ENCODE data around the gene IGSF22.

The IGSF22 gene

DNA sequence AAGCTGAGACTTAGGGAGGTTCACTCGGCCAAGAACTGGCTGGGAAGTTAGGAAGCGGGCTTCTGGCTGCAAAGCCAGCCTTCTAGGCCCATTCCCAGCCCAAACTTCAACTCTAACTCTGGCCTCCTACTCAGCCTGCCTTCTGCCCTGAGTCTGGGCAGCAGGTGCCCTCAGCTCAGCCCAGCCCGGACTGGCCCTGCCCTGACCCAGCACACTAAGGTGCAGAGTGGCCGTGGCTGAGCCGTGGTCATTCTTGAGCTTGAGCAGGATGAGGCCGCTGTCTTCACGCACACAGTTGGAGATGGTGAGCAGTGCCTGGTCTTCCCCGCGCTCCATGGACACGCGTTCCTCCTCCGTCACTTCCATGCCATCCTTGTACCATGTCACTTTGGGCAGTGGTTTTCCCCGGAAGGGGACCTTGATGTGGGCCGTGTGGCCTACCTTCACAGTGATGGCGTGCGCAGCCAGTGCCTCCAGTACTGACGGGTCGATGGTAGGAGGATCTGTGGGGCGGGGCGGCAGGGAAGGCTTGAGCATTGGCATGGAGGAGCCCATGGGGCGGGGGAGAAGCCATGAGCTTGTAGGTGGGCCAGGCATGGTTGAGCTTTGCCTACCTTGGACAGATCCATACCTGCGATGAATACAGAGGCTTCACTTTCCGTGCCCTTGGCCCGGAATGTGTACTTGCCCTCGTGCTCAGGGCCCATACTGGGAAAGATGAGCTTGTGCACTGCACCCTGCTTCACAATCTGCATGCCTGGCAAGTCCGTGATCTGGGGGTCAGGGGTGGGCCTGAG, 12.1 kb downstream of the IGSF22 start:
- no peak for DNase-seq (ENCODE audit: low read depth)

DNA sequence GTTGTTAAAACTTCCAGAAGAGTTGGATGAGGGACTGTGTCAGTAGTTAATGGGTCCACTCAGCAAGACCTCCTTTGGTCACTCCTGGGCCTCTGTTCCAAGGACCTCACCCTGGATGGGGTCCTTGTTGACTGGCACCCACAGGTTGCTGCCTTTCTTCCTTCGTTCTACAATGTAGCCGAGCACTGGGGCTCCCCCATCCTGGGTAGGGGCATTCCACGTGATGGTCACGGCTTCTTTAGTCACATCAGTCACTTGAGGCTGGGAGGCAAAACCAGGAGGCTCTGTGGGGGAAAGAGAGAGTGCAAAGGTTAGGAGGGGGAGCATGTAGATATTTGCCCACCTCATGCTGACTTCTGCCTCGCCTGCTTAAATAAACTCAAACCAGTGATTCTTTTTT, 15.4 kb downstream of the IGSF22 start:
- no peak for DNase-seq (ENCODE audit: low read depth)

DNA sequence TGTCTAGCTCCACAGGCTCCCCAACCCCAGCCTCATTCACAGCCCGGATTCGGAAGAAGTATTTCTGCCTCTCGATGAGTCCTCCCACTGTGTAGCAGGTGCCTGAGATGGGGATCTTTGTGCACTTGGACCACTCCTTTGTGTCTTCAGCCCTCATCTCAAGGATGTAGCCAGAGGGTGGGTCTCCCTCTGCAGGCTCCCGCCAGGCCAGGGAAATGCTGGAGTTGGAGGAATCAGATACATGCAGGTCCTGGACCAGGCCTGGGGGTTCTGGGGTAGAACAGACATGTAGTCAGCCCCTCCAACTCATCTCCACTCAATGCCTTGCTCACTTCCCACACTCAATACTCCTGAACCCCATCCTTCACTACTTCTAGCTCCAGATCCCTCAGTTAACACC, 16.6 kb downstream of the IGSF22 start:
- no peak for DNase-seq (ENCODE audit: low read depth)

DNA sequence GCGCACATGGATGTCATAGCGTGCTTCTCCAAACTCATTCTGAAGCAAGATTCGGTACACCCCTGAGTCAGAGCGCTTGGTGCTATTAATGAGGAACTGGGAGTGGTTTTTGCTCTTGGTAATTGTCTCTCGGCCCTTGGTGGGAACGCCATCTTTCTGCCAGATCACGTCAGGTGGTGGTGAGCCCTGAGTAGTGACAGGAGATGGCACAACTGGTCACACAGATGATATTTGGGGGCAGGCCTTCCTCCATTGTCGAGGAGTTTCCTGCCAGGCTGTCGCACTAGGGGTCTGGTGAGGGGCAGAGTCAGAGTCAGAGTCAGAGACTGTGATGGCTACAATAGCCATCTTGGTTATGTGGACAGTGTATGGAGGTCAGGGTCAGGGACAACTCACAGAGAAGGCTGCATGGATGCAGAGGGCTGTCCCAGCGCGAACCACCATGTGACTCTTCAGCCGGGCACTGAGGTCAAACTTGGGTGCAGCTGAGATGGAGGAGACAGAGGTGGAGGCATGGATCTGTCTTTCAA, 18.1 kb downstream of the IGSF22 start:
- no peak for DNase-seq (ENCODE audit: low read depth)

DNA sequence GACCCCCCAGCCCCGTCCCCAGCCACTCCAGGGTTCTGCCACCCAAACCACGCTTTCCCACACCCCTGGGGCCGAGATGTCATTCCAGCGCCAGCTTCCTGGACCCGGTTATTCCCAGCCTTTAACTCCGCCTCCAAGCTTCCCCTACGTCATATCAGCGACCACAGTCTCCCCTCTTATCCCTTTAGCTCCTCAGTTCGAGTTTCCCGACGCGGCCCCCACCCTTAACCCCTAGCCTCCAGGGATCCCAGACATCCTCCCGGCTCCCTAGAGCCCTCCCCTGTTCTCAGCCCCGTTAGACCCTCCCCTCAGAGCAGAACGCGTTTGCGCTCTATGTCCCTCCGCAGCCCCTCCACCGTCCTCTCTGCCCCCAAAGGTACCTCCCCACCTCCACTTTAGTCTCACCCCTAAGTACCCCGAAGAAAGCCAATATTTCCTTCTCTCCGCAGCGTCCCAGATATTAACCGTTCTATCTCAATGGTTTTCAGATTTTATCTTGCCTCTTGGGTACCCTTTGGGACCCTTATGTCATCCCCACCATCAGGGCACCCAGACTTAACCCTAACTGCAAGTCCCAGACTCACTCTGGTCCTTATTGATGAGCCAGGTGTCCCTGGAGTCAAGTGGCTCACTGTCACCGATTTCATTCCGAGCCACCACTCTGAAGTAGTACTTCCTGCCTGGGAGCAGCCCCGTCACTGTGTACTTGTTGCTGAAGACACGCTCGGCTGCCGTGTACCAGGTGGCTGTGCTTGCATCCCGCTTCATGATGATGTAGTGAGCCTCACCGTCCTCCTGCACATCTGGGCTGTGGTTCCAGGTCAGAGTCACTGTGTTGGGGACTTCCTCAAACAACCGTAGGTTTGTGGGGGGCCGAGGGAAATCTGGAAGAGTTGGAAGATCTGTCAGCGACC, 19.4 kb downstream of the IGSF22 start:
- DNase-seq (ENCODE audit: low read depth) = no peak

DNA sequence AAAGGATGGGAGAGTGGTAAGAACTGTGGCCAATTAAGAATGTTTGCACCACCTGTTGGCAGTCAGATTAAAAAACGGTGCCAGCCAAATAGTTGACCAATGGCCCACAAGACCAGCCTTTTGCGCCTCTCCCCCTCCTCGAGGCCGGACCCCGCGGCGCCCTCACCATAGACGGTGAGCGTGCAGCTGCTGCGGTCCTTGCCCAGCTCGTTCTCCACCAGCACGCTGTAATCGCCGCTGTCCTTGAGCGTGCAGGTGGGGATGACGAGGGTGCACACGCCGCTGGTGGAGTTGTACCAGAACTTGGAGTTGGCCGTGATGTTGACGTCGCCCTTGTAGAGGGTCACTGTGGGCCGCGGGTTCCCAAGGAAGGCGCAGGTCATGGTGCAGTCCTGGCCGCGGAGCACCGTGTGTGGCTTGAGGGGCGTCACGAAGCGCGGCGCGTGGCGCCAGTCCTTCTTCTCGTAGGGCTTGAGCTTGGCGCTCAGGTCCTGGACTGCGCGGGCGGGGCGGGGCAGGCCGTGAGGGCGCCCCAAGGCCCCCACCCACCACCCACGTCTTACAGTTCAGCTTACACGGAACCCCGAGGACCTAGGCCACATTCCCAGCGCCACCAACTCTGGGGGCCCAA, 20.2 kb downstream of the IGSF22 start:
- no peak for DNase-seq (ENCODE audit: low read depth)

DNA sequence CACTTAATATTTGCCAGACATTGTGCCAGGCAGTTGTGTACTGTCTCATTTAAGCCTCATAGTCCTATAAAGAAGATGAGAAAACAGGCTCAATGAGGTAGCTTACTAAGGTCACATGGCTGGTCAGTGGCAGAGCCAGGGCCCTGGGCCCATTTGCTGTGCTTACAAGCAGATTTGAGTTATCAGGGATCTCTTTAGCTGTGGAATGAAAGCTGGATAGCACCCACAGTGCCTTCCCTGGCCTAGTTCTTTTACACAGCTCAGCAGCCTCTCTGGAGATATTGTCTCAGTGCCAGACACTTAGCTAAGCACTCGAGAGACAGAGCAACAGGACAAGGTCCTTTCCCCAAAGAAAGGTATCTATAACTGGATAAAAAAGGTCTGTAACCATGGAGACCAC, 21.3 kb downstream of the IGSF22 start:
- no peak for DNase-seq (ENCODE audit: low read depth)

DNA sequence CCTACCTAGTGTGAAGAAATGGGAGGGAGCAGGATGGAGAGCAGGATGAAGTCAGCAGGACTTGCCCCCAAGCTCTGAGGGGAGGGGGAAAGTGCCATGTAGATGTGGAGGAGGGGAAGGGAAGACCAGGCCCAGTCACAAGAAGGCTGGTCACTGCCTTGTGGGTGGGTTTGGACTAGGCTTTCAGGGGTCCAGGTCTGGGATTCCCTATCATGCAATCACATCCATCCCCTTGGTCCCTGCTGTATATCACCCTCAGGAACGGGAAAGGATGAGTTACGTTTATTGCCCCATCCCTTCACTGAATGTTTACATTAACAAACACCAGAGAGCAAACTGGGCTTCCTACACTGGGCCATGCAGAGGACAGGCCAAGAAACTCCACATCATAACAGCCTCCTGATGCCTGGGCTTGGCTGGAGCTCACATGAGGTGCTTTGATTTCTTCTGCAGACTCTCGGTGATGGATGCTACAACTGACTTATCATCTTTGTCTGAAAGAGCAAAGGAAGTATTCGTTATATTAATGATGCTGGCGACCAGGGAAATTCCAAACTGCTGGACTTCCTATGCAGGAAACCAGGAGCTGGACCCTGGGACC, 21.8 kb downstream of the IGSF22 start:
- DNase-seq (ENCODE audit: low read depth) = no peak

DNA sequence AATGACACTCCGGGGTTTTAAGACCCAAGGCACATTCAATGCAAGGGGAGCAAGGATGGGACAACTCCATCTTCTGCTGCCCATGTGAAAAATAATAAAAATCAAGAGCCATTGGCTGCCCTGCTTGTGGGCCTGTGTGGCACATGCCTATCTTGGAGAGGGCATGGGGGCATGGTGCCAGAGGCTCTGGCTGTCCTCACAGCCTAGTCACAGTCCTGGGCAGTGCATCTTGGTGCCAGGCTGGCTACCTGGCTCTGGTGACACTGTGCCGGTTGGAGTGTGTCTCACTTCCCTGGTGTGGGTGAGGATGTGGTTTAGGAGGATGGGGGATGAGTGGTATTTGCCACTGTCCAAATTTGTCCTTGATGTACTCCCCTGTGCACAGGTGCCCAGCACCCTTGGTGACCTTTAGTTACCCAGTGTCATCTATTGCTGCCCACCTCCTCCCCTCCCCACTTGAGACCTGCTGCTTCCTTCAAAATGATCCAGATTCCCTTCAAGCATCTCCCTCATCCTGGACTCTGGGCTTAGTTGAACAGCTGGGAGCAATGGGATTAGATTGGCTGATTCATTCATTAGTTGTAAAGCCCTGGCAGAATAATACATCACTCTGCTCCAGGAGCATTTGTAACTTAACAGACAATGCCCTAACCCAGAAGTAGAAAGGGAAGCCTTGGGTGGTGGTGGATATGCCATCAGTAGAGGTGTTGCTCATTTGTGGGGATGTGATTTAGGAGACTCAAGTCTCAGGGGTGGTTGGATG, 22.8 kb downstream of the IGSF22 start:
- DNase-seq (ENCODE audit: low read depth) = no peak

DNA sequence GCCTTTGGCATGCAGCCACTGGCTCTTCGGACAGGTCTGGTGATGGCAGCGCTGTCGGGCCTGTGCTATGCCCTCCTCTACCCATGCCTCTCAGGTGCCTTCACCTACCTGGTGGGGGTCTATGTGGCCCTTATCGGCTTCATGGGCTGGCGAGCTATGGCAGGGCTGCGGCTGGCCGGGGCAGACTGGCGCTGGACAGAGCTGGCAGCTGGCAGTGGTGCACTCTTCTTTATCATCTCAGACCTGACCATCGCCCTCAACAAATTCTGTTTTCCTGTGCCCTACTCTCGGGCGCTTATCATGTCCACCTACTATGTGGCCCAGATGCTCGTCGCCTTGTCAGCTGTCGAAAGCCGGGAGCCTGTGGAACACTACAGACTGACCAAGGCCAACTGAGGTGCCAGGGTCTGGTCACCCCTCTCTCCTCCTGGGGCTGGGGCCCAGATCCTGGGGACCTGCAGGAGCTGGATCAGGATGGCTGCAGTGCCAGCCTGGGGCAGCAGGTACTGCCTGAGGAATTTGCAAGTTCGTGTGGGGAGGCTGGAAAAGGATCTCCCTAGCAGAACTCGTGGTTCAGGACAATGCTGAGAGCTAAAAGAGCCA, 24.3 kb downstream of the IGSF22 start:
- no peak for DNase-seq (ENCODE audit: low read depth)

DNA sequence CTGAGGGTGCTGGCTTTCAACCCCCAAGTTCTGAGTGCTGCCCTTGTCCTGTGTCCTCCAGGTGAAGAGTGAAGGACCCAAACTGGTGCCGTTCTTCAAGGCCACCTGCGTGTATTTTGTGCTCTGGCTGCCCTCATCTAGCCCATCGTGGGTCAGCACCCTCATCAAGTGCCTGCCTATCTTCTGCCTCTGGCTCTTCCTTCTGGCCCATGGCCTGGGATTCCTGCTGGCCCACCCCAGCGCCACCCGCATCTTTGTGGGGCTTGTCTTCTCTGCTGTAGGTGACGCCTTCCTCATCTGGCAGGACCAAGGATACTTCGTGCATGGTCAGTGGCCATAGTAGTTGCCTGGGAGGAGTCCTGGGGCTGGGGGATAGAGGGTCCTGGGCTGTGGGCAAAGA, 25.1 kb downstream of the IGSF22 start:
- DNase-seq (ENCODE audit: low read depth) = no peak

DNA sequence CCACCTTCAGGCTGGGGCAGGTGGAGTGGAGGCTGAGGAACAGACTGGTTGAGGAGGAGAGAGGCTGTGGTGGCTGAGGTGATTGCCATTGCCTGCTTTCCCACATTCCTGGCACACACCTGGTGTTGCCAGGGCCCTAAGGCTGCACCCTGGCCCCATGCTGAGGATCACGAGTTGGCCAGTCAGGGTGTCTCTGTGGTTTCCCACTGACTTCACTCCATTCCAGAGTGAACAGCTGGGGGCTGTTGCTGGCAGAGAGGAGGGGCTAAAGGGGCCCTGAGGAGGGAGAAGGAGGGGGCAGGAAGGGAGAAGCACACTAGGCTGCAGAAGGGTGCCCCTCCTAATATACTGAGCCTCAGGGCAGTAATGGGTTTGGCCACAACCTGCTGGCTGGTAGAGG, 25.6 kb downstream of the IGSF22 start:
- no peak for DNase-seq (ENCODE audit: low read depth)

DNA sequence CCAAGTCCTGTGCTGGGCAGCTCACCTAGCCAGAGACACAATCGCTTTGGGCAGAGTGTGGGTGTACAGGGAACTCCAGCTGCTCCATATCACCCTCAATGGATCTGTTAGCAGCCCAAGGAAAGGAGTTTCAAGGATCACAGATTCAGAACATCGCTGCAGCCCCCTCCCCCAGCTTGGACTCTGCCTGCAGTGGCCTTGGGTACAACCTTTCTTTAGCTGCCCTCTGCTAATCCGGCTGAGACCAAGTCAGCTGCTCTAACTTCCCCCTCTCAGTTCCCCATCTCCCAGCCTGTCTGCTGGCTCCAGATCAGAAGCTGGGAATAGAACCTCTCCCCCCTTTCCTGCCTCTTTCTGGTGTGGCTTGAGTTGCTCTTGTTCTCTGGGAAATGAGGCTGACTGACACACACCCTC, 26.1 kb downstream of the IGSF22 start:
- DNase-seq (ENCODE audit: low read depth) = no peak

DNA sequence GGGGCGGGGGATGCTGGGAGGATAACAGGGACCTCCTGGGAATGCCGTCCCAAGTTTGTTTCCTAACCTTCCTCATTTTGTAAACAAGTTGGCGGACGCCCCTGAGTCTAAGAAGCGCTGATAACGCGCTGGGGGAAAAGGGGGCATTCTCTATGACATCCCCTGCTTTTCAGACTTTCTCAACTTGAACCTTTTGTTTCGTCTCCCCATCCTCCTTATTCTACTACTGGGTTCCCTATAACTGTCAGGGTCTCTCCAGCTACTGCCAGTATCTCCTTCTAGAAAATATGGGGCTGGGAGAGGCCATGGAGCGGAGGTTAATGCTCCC, 26.8 kb downstream of the IGSF22 start:
- no peak for DNase-seq (ENCODE audit: low read depth)

DNA sequence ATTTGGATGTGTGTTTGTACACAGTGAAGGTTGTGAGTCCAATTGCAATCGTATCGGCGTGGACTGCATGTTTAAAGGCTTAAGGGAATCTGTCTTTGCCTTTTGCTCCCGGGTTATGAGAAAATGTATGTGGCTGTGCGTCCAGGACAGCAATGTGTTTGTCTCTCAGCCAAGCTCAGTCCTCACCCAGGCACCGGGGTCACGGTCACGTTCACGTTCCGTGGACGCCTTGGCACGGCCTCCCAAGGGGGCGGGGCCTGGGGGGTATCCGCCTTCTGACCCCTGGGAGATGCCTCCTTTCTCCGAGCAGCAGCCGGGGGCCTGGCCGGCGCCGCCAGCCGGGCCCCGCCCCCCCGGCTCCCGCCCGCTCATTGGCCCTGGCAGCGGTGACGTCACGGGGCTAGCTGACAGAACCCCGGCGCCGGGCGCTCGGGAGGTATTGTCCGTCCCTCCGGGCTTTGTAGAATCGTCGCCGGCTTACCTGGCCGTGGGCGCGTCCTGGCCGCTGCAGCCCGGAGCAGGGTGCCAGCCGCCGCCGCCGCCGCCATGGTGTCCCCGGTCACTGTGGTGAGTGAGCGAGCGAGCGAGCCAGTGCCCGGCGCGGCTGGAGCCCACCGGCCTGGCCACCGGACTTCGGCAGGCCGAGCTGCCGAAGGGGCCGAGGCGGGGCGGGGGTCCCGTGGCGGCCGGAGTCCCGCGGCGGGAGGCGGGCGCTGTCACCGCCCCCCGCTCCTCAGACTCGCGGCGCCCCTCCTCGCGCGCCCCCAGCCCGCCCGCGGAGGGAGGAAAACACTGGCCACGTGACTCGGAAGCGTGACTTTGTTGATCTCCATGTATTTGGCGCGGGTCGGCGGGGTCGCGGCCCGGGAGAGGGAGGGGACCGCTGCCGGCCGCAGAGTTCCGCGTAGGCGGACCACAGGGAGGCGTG, 27.4 kb downstream of the IGSF22 start, which contains the start of gene TMEM86A:
TSS of gene TMEM86A (plus strand) at position 439 of the 928 bp plus-strand sequence. CDS start at position 547, 108 bp downstream.
- DNase-seq (ENCODE audit: low read depth) = peak; percentile 85

DNA sequence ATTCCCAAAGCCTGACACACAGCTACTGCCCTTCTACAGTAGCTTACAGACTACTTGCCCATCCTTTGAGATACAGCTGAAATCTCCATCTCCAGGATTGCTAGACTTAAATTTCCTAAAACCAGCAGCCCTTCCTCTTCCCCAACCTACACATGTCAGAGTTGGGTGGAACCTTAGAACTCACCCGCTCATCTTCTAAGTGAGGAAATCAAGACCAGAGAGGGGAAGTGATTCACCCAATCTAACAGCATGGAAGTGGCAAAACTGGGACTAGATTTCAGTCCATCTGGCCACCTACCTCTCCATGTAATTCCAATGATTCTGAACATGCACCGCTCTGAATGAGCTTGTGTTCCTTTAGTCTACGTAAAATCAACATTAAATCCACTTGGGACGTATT, 28.4 kb downstream of the IGSF22 start:
- no peak for DNase-seq (ENCODE audit: low read depth)

DNA sequence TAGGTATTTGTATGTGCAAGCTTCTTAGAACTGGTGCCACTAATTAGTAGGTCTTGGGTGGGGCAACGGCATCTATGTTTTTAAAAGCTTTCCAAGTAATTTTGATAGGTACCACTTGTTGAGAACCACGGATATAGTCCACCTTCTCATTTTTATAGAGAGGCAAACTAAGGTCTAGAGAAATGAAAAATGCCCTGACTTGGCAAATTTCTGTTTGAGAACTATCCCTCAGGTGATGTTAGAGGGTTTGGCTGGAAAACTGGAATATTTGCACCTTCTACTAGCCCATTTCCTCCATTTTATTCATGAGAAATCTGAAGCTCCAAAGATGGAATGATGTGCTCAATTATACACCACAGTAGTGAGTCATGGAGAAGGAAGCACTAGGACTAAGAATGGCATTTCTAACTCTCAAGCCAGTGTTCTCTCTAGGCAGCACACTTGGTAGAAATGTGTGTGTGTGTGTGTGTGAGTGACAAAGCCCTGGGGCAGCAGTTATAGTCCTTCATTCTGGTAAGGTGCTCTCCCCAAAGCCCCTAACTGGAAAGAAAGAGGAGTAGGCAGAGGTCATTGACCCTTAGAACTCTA, 29.3 kb downstream of the IGSF22 start:
- DNase-seq (ENCODE audit: low read depth) = no peak

DNA sequence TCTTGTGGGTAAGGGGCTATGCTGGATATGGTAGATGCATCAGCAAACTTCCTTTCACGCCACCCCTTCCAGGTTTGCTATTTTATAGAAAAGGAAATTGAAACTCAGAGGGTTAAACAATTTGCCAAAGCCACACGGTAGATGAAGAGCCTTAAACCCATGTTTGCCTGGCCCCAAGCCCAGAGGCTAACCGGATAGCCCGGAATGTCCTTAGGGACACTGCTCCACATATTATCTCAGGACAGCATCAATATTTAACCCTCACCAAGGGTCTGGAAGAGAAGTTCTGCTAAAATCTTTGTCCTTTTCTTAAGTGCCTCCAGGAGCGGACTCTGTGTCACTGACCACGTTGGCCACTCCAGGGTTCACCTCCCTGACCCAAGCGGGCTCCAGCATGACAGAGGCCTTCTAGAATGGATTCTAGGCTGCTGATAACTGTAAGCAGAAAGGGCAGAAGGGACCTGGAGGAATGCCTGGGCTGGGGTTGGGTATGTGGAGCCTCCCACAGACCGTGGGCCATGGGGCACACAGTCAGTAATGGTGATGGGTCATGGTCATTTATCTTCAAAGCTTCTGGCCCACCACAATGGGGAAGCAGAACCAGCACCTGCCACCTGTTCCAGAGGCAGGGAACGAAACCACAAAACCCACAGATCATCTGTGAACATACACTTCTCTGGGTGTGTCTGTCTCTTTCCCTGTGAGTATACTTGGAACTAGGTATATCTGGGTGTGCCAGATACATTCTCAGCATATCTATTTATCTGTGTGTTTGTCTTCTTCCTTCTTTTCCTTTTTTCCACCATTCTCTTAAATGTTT, 32.8 kb downstream of the IGSF22 start:
- no peak for DNase-seq (ENCODE audit: low read depth)

Data from activated T-helper 9 cell treated with anti-CD3 and anti-CD28 coated beads, Interleukin-2, amount 50 U/mL, for 16 hours (primary cell).